WERI-Rb-1 (cell line): ENCODE results near the gene ZIC1.

Experiments used
- DNase-seq: peaks from one replicate; pipeline ENCODE4 v3.0.0-alpha.2; 2020
- H3K27ac ChIP-seq: fragments of 250-450 bp; sonication (Bioruptor Pico); 2 replicates; pipeline ENCODE4 v1.5.1; 2020; ENCODE audit warnings: mild to moderate bottlenecking, moderate library complexity
- H3K27me3 ChIP-seq: fragments of 250-450 bp; sonication (Bioruptor Pico); 2 replicates; pipeline ENCODE4 v1.5.1; 2021; ENCODE audit warnings: mild to moderate bottlenecking, low read depth, moderate library complexity; ENCODE audit not compliant: insufficient read depth, severe bottlenecking
- H3K36me3 ChIP-seq: fragments of 250-450 bp; sonication (Bioruptor Pico); 2 replicates; pipeline ENCODE4 v1.5.1; 2020; ENCODE audit warnings: mild to moderate bottlenecking, moderate library complexity
- H3K4me3 ChIP-seq: 2 replicates; pipeline ENCODE4 v1.5.1; 2011; ENCODE audit warnings: low read depth, mild to moderate bottlenecking, control low read depth, low read length
- H3K9me3 ChIP-seq: fragments of 250-450 bp; sonication (Bioruptor Pico); 2 replicates; pipeline ENCODE4 v1.5.1; 2021; ENCODE audit warnings: mild to moderate bottlenecking, moderate library complexity; ENCODE audit not compliant: severe bottlenecking
- CTCF ChIP-seq: IDR thresholded peaks from 2 replicates; pipeline ENCODE4 v1.5.1; 2011; ENCODE audit warnings: low read depth, mild to moderate bottlenecking, control low read depth, inconsistent platforms, low read length

Gene ZIC1

GRCh38 chr3:147416931-147417330 is 7.8 kb downstream of the ZIC1 start:
- Histone ChIP-seq H3K9me3 (no peaks in the 10 kb centered on the region), H3K27ac (no peak overlapping the region), H3K36me3 (peaks cover 3% of the 10 kb centered on the region; the same call in 1 of the 2 replicates), H3K27me3 (no peaks in the 10 kb centered on the region), H3K4me3 (no peak overlapping the region)
- TF ChIP-seq CTCF, result no peak
- no peak for DNase-seq

- Histone ChIP-seq H3K36me3 (peaks cover 3% of the 10 kb centered on the region; the same call in 1 of the 2 replicates), H3K27me3 (no peaks in the 10 kb centered on the region), H3K27ac (no peak overlapping the region), H3K9me3 (no peaks in the 10 kb centered on the region), H3K4me3 (no peak overlapping the region)
- no peak for DNase-seq
- no peak for TF ChIP-seq CTCF
These were observed 8.6 kb downstream of the ZIC1 start for GRCh38 chr3:147417551-147418295.

DNA sequence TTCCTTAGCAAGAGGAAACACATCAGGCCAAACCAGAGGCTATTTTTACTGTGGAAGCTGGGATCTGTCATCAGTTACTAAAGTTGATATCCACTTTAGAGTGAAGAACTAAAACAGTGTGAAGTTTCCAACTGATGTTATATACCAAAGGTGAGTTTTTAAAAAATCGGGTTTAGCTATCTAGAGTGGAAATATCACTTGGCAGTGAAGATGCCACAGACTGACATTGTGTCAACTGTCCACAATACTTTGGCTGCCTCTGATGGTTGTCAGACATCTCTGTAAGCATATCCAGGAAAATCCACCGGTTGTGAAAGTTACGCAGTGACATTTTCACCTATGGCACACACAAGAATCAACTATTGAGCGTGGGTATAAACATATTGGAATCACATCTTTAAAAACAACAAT is 9.2 kb downstream of the ZIC1 start:
- no peaks in the 10 kb centered on the region; the same call in 1 of the 2 replicates for H3K36me3 ChIP-seq
- H3K27me3 ChIP-seq, result no peaks in the 10 kb centered on the region
- DNase-seq, result no peak
- TF ChIP-seq CTCF, result no peak
- H3K9me3 ChIP-seq, result no peaks in the 10 kb centered on the region
- no peak overlapping the region for H3K4me3 ChIP-seq
- H3K27ac ChIP-seq, result no peak overlapping the region

DNA sequence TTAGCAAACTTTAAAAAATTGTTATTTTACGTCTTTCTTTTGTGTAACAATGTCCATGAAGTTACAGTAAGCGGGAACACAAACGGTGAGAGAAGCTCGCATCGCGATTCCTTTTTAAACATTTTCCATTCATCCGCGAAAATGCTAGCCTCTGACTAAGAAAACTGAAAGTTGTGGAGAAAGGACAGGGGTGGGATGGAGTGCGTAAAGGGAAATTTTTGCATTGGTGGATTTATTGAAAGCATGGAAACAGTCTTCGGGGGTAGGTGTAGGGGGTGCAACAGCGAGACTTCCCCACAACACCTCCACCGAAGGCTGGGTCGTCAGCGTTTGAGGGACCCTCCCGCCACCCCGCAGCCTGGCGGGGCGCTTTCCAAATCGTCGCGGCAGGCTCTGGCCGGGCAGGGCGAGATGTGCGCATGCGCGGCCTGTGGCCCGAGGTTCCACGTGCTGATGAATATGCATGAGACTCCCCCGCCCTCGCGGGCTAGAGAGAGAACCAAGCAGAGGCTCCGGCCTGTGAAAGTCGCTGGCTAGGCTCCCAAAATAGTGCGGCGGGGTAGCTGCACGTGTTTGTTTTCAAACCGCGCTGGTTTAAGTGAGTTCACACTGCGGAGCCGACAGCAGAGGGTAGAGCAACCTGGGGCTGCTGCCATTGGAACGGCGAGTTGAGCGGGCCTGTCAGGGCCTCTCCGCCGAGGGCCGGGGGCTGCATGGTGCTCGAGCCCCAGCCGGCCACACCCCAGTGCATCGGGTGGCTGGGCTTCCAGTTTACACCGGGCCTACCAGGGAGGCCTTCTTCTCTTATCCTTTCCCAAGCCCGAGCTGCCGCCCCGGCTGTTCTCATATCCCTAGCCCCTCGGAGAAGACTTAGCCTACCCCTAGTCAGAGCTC is 9.9 kb downstream of the ZIC1 start:
- peak overlapping the region; percentile 48 for H3K4me3 ChIP-seq
- peak overlapping the region; percentile 35 for H3K27ac ChIP-seq
- TF ChIP-seq CTCF, result no peak
- peak; percentile 88 for DNase-seq
- H3K27me3 ChIP-seq, result peaks cover 2% of the 10 kb centered on the region
- no peaks in the 10 kb centered on the region for H3K36me3 ChIP-seq
- H3K9me3 ChIP-seq, result no peaks in the 10 kb centered on the region

DNA sequence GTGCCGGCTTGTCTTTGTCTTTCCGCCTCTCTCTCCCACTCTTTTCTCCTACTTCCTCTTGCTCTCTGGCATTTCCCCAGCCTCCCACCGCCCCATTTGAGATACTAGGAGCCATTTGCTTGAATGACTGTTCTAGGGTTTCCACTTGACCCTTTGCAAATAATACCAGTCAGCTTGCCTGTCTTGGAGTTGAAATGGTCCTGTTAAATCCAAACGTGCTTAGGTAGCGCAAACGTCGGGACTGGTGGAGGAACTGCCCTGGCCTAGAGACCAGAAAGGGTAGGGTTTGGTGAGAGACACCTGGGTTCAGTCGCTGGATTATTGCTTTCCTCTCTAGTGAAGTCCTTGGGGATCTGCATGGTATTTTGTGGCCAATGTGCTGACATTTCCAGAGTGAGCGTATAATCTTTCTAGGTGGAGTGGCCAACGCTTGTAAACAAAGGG is 10.6 kb downstream of the ZIC1 start:
- Histone ChIP-seq H3K9me3 (no peaks in the 10 kb centered on the region), H3K36me3 (no peaks in the 10 kb centered on the region), H3K27ac (peak overlapping the region; percentile 35; the same call in 1 of the 2 replicates), H3K4me3 (peak overlapping the region; percentile 48), H3K27me3 (peaks cover 2% of the 10 kb centered on the region)
- no peak for DNase-seq
- TF ChIP-seq CTCF, result no peak
